Measurements from ENCODE around the gene CIDEA. TPM values are rescaled to one million over a fixed set of nuclear protein-coding genes. Genes with fewer than 3 reads are reported as not detected.
"Not testable (repeated sequence)": the region's sequence is repeated elsewhere in the genome, so short reads cannot be mapped to it uniquely, and the experiment has no call there.

The CIDEA gene, protein sequence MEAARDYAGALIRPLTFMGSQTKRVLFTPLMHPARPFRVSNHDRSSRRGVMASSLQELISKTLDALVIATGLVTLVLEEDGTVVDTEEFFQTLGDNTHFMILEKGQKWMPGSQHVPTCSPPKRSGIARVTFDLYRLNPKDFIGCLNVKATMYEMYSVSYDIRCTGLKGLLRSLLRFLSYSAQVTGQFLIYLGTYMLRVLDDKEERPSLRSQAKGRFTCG
- total RNA-seq = 0.40 TPM
- long read RNA-seq = 0 reads

DNA sequence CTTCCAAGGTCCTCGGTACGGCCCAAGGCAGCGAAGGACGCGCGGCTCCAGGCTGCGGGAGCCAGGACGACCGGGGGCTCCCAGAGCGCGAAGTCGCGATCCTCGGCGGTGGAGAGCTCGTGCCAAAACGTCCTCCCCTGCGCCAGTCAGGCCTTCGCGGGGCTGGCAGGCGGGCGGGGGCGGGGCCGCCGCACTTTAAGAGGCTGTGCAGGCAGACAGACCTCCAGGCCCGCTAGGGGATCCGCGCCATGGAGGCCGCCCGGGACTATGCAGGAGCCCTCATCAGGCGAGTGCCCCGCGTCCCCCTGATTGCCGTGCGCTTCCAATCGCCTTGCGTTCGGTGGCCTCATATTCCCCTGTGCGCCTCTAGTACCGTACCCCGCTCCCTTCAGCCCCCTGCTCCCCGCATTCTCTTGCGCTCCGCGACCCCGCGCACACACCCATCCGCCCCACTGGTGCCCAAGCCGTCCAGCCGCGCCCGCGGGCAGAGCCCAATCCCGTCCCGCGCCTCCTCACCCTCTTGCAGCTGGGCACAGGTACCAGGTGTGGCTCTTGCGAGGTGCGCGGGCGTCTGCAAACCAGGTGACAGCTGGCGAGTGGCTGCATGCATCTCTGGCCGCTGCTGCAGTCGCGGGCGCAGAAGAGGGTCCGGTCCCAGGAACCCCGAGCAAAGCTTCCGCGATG lies at the start of gene CIDEA:
TSS of gene CIDEA (plus strand) at position 226 of the 684 bp plus-strand sequence. CDS start at position 249, 23 bp downstream.
- intact Hi-C loops (cut with DNase I) = no loop called here
- DNase-seq (ENCODE audit: low spot score) = peak; percentile 68

DNA sequence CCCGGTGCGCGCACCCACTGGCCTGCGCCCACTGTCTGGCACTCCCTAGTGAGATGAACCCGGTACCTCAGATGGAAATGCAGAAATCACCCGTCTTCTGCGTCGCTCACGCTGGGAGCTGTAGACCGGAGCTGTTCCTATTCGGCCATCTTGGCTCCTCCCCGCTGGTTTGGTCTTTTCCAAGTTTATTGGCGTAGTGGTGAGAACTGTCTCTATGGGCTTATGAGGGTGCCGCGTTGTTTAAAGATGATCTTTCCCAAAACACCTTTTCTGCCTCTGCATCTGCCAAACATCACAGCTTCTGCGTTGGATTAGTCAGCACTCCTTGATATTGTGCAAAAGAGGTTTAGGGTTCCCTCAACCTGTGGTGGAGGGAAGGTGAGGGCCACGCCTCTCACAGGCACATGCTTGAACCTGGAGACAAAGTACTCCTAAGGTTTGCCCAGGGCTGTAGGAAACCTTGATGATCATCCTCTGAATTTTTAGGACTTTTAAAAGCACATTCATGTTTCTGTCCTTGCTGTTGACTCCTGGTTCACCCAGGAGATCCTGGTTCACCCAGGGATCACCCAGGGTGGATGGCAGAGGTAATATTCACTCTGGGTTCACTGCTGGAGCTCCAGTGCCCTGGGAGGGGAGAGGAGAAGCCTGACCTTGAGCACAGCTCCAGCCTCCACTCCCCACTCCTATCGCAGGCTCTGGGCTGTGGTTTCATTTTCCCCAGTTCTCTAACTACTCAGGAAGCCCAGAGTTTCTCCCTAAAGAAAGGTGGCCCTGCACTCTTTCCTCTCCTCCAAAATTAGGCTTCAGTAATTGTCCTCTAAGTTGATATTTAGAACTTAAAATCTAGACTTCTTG lies 45.6 kb upstream of the CIDEA start:
- DNase-seq (ENCODE audit: low spot score); intact Hi-C loops (cut with DNase I): not testable (repeated sequence)

DNA sequence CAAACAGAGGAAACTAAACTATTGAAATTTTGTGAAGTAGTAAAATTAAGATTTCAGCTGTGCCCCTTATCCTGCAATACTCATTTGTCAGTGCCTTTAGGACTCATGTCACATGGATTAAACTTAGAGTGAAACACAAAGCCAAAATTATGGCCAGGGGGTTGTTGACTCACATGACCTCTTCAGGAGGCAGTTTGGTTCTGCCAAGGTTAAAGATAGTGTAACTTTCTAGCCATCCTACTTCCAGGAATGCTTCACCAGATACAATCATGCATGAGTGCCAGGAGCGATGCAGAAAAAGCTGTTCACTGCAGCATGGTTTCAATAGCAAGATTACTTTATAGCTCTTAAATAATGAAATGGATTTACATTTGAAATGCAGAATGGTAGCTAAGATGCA lies 41.9 kb upstream of the CIDEA start:
- intact Hi-C loops (cut with DNase I); DNase-seq (ENCODE audit: low spot score): not testable (repeated sequence)

DNA sequence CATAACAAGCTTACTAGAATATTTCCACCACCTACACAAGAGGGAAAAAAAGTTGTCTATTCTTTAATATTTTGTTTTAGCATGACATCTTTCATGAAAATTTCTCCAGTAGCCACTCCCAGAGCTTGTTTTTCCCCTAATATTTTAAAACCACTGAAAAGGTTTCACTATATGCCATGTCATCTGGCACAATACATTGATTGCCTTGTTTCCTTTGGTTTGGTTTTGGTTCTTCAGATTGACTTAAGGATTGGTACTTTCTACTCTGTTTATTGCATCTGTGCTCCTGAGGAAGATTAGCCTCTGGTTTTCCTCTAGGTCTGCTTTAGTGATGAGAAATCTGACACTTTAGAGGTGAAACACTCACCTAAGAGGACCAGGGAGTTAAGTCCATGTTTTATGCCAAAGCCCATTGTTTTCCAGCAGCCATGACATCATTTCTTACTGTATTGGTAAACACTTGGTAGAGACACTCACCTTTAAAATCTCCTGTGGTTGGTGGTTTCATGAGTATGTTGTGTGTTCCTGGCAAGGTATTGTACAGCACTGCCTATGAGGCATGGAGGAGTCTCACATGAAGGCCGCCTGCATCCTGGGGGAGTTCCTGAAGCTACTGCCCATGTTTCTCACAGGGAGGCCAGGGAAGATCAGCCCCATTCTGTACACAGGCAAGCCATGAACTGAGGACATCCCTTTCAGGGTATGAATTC lies 39.7 kb upstream of the CIDEA start:
- DNase-seq (ENCODE audit: low spot score); intact Hi-C loops (cut with DNase I): not testable (repeated sequence)

DNA sequence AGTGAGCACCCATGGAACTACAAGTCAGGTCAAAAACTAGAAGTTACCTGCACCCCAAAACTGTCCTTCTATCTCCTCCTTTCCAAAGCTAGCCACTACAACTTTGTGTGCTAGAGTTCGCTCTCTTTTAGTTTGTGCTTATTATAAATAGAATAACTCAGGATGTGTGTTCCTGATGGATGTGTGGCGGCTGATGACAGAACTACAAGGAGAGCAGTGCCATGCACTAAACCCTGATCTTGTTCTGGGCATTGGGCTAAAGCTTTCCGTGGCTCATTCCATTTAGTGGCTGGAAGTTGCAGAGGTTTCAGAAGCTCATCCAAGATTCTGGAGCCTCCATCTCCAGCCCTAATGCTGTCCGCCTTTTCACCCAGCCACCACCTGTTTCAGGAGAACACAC lies 37.7 kb upstream of the CIDEA start:
- intact Hi-C loops (cut with DNase I); DNase-seq (ENCODE audit: low spot score): not testable (repeated sequence)

DNA sequence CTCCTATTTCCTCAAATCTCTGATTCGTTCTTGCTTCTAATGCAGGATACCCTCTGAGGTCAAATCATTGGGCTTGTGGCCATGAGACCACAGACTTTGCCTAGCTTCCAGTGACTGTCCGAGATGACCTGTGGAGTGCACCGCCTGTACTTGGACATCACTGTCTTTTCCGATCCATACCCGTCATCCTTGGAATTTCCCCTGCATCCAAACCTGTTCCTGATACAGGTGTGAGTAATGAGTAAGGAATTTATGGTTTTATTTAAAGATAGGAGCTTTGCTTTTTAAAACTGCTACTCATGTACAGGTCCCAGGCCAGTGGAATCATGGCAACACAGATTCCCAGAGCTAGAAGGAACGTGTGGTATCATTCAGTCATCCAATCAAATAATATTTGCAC lies 35.6 kb upstream of the CIDEA start:
- intact Hi-C loops (cut with DNase I) = not testable (repeated sequence)

DNA sequence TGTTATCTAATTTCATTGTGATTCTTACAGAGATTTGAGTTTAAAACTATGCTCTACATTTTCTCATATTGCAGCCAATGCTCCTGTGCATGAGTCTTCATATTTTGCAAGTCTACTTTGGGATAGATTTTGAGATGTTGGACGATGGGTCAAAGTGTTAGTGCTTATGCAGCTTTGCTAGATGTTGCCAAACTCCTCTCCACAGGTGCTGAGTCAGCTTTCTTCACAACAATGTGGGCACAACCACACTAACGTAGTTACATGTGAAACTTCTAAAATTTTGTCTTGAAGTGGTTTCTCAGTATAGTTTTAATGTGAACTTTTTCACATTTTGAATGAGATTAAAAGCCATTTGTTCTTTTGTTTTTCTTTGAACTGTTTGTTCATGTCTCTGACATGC lies 32.1 kb upstream of the CIDEA start:
- intact Hi-C loops (cut with DNase I); DNase-seq (ENCODE audit: low spot score): not testable (repeated sequence)

More for the DNA sequence above, 35.6 kb upstream of the CIDEA start:
- DNase-seq (ENCODE audit: low spot score) = not testable (repeated sequence)

DNA sequence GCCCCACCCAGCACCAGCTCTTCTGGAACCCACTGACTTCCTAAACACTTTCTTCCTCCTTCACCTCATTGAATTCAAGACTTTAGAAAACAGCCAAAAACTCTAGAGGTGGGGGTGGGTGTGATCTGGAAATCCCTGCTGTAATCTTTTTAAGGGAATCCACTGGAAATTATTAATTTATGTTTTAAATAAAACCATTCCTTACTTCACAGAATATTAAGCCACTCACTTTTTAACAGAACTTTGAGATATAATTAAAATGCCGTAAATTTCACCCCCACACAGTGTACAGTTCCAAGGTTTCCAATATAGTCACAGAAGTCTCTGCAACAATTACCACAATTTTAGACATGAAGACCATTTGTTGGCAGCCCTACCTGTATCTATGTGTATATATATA lies 30.8 kb upstream of the CIDEA start:
- intact Hi-C loops (cut with DNase I); DNase-seq (ENCODE audit: low spot score): not testable (repeated sequence)

DNA sequence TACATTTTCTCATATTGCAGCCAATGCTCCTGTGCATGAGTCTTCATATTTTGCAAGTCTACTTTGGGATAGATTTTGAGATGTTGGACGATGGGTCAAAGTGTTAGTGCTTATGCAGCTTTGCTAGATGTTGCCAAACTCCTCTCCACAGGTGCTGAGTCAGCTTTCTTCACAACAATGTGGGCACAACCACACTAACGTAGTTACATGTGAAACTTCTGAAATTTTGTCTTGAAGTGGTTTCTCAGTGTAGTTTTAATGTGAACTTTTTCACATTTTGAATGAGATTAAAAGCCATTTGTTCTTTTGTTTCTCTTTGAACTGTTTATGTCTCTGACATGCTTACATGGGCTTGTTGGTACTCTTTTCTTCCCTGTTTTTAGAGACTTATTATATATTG lies 27.4 kb upstream of the CIDEA start:
- intact Hi-C loops (cut with DNase I) = not testable (repeated sequence)

DNA sequence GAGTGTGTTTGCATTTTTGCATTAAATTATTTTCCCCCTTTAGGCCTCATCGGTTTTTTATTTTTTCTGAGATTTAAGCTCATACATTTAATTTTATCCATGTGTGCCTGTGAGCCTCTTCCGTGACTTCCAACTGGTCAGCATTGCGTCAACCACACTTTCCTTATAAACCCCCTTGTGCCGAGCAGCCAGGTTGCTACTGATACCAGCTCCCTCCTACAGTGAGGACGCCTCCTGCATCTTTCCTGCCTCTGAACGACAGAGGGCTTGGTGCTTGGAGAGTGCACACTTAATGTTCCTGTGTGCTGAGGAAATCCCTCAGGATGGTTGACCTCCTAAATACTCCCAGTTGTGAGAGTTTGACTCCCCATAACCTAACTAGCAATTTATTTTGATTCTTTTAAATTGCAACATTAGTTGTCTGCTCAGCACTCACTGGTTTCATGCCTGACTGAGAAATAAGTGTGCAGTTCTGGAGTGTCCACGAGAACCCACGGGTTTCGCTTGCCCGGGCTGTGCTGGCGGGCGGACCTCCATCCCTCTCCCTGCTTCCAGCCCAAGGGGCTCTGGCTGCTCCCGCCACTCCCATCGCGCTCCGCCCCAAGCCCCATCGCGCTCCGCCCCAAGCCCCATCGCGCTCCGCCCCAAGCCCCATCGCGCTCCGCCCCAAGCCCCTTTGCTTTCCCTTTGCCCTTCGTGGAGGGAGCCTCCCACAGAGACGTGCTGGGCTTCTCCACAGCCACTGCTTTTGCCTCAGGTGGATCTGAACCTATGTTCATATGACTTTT lies 26.6 kb upstream of the CIDEA start:
- intact Hi-C loops (cut with DNase I); DNase-seq (ENCODE audit: low spot score): not testable (repeated sequence)

More for the DNA sequence above, 27.4 kb upstream of the CIDEA start:
- not testable (repeated sequence) for DNase-seq (ENCODE audit: low spot score)

DNA sequence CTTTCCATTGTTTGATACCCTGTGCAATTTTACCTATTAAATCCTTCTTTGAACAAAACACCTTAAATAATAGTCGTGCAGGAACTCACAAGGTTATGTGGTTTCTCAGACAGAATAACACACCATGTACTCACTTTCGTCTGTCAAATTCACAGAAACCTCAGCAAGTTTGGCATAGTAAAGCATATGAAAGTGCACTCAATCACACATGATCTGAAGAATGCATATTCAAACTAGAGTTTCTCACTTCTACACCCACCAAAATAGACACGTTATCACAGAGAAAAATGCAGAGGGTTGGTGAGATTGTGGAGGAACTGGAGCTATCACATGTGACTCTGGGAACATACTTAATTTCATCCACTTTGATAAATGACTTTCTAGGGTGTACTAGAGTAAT lies 25.9 kb upstream of the CIDEA start:
- DNase-seq (ENCODE audit: low spot score); intact Hi-C loops (cut with DNase I): not testable (repeated sequence)

DNA sequence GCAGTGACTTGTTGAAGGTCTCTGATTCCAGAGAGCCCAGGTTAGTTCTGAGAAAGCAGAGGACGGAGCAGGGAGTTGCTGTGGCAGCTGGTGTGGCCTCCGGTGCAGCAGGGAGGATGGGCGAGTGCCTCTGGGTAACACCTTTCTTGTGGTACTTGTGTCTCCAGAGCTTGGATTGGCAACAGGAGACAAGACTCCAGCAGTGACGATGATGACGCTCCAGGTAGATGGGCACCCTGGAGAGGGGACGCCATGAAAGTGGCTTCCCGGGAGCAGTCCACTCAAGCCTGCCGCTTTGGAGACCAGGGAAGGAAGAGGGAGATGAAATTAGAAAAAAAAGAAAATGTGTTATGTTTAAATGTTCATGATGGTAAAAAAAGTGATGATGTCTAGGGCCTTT lies 23.6 kb upstream of the CIDEA start:
- intact Hi-C loops (cut with DNase I); DNase-seq (ENCODE audit: low spot score): not testable (repeated sequence)

DNA sequence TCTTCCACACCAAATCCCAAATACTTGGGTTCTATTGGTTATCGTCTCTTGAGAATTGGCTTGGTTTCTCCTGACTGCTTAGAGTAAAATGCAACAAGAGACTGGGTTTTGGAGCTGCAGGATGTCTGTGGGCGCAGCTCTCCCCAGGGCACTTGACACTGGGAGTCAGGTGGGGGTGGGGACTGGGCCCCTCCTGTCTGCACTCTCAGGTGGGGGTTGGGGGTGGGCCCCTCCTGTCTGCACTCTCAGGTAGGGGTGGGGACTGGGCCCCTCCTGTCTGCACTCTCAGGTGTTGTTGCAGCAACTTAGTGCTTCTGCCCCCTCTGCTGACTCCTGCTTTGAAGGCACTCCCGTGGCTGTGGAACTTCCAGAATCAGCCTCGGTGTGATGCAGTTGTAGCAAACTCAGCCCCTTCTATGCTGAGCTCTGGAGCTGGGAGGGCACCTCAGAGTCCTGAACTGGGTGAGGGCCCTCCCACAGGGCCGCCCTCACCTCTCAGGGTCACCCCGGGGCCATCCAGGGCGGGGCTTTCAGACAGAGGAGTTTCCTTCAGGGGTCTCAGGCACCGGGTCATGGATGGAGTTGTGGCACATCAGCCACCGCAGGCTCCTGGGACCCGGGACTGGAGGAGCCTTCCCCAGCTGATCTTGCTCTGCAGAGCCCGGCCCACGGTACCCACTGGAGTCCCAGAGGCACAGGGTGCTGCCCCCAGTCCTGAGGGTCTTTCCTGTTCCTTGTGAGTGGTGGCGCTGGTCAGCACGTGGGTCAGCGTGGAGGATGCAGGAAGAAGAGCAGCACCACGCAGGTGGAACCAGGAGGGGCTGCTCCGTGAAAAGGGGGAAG lies 22.9 kb upstream of the CIDEA start:
- intact Hi-C loops (cut with DNase I) = no loop called here

DNA sequence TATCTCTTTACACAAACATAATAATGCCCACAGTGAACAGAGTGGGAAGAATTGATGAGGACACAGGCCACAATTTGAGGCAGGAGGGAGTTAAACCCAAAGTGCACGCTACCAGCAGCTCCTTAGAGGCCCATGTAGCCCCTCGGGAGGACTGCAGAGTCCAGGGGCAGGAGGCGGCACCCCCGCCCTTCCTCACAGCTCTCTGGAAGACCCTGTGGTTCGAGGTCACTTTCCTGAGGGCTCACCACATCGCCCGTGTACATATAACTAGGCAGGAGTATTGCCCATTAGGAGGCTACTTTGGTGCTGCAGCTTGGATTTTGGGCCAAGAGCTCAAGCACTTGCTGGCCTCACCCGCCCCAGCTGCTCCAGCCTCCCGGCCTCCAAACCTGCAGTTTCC lies 22.2 kb upstream of the CIDEA start:
- intact Hi-C loops (cut with DNase I) = no loop called here
- no peak for DNase-seq (ENCODE audit: low spot score)

More for the DNA sequence above, 22.9 kb upstream of the CIDEA start:
- DNase-seq (ENCODE audit: low spot score) = no peak

DNA sequence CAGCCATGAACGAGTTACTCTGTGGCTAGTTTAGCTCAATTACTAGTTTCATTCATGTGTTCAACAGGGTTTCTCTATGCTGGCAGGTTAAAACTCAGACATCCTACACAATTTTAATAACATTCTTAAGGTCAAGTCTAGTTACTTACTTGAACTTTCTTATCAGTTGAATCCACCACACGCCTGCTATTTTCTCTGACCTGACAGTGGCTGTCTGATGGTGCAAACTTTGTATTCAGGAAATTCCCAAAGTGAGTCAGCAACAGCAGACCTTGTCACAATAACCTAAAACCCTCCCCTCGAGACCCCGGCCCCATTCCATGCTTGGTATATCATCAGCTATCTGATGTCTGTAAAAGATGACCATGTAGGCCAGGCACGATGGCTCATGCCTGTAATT lies 20.8 kb upstream of the CIDEA start:
- intact Hi-C loops (cut with DNase I) = no loop called here
- DNase-seq (ENCODE audit: low spot score) = peak; percentile 43

DNA sequence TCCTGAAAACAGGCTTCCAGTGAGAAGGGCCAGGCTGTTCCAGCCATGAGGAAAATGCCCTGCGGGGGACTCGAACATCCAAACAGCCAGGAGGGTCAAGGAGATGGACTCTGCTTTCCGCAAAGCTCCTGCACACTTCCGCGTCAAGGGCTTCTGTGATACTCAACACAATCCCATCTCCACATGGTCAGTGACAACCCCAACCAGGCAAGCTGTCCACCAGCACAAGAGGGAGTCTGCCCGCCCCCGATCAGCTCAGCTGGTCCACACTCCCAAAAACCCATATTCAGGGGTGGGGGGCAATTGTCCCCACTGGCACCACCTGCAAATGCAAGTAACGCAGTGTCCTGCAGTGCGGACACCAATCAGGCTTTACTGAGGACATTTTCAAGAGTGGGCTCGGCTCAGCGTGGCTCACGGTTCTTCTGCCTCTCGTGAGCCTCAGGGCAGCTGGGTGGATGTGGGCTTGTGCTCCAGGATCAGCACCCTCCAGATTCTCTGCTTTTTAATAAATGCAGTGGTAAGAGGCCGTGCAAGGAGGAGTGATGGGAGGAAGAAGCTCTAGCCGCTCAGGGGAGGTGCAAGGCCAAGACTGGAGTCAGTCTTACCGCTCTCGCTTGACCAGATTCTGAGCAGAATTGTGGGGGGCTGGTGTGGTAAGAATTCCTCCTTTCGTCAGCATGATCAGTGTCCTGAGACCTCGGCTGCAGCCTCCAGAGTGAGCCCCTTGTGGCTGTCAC lies 19.5 kb upstream of the CIDEA start:
- intact Hi-C loops (cut with DNase I) = no loop called here
- DNase-seq (ENCODE audit: low spot score) = peak; percentile 64

DNA sequence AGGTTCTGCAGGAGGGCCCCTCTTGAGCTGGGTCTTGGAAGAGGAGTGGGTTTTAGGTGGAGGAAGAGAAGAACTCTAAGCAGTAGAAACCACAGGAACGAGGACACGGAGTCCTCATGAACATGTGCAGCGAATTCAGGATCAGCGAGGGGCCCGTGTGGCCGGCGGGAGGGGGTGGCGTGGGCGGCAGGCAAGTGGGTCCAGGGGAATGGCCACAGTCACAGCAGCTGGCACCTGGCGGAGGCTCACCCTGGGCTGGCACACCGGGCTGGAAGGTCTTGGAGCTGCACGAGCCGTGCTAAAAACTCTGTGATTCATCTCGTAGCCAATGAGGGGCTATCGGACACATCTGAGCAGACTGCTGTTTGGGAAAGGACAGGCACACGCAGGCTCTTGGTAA lies 18.0 kb upstream of the CIDEA start:
- DNase-seq (ENCODE audit: low spot score) = no peak
- intact Hi-C loops (cut with DNase I) = no loop called here
